WTC11 (cell line): ENCODE measurements around the gene STK11.

ENCODE experiments used
- ATF3 ChIP-seq: sonication (generic); formaldehyde crosslinking; conservative IDR thresholded peaks from 2 replicates; pipeline ENCODE4 v1.8.1; 2022; ENCODE audit warnings: mild to moderate bottlenecking, missing genetic modification reagents
- CTCF ChIP-seq: fragments of 200-600 bp; IDR thresholded peaks from 2 replicates; pipeline ENCODE4 v1.8.0; 2022; ENCODE audit warnings: antibody characterized with exemption
- FOXJ3 ChIP-seq: sonication (generic); formaldehyde crosslinking; IDR thresholded peaks from 2 replicates; pipeline ENCODE4 v1.9.0; 2021; ENCODE audit warnings: missing genetic modification reagents, mild to moderate bottlenecking, borderline replicate concordance
- RELA ChIP-seq: sonication (generic); formaldehyde crosslinking; IDR thresholded peaks from 2 replicates; pipeline ENCODE4 v1.8.1; 2022; ENCODE audit warnings: missing genetic modification reagents, mild to moderate bottlenecking, borderline replicate concordance
- SOX15 ChIP-seq: fragments of 250-450 bp; sonication (Bioruptor Pico); IDR thresholded peaks from 2 replicates; pipeline ENCODE4 v1.9.0; 2021; ENCODE audit warnings: mild to moderate bottlenecking

- TF ChIP-seq RELA (no peak), ATF3 (CRISPR knock-in tag) (no peak), FOXJ3 (no peak), CTCF (no peak), SOX15 (no peak)
These were observed 55.9 kb downstream of the STK11 start for GRCh38 chr19:1261538-1261797.
